HG02870 (cell line): Measurements from ENCODE around the gene LDLRAD4.
A peak's percentile ranks its signal among the peaks of the same experiment; 100 is the strongest.
"Not testable (repeated sequence)": the region's sequence is repeated elsewhere in the genome, so short reads cannot be mapped to it uniquely, and the experiment has no call there.

Source experiments
- ATAC-seq: cut with Tn5 transposase; IDR thresholded peaks from one replicate; pipeline ENCODE4 v1.9.1; 2021; ENCODE audit warnings: mild to moderate bottlenecking, moderate library complexity; ENCODE audit not compliant: unreplicated experiment

LDLRAD4 gene

GRCh38 chr18:13605477-13605876 is 386.9 kb downstream of the LDLRAD4 start:
- ATAC-seq: no peak

- ATAC-seq: no peak
Observed at GRCh38 chr18:13605901-13606300, 387.3 kb downstream of the LDLRAD4 start.

- no peak for ATAC-seq
Observed at GRCh38 chr18:13606604-13607254, 388.2 kb downstream of the LDLRAD4 start.

GRCh38 chr18:13608024-13608562 is 389.5 kb downstream of the LDLRAD4 start:
- ATAC-seq: not testable (repeated sequence)

GRCh38 chr18:13608791-13609532 is 390.4 kb downstream of the LDLRAD4 start:
- ATAC-seq: no peak

GRCh38 chr18:13610555-13611141 is 392.1 kb downstream of the LDLRAD4 start:
- ATAC-seq: no peak

- ATAC-seq: no peak
Observed at GRCh38 chr18:13611142-13611600, 392.6 kb downstream of the LDLRAD4 start.

GRCh38 chr18:13611601-13612195 is 393.1 kb downstream of the LDLRAD4 start:
- peak; percentile 5 for ATAC-seq

- peak; percentile 51 for ATAC-seq
Observed at GRCh38 chr18:13612196-13612997, 393.8 kb downstream of the LDLRAD4 start.

GRCh38 chr18:13613099-13613498 is 394.5 kb downstream of the LDLRAD4 start:
- ATAC-seq: no peak

- ATAC-seq: no peak
Observed at GRCh38 chr18:13613591-13614501, 395.3 kb downstream of the LDLRAD4 start.

GRCh38 chr18:13614641-13615288 is 396.2 kb downstream of the LDLRAD4 start:
- no peak for ATAC-seq

- ATAC-seq: no peak
Observed at GRCh38 chr18:13615432-13615861, 396.9 kb downstream of the LDLRAD4 start.

- no peak for ATAC-seq
Observed at GRCh38 chr18:13616041-13616440, 397.5 kb downstream of the LDLRAD4 start.

GRCh38 chr18:13616525-13617035 is 398.0 kb downstream of the LDLRAD4 start:
- no peak for ATAC-seq

- no peak for ATAC-seq
Observed at GRCh38 chr18:13617826-13618515, 399.4 kb downstream of the LDLRAD4 start.

GRCh38 chr18:13618760-13619438 is 400.3 kb downstream of the LDLRAD4 start:
- ATAC-seq: no peak
